HG03097 (cell line): ENCODE data around the gene DHX15.

Experiments used
- ATAC-seq: cut with Tn5 transposase; IDR thresholded peaks from one replicate; pipeline ENCODE4 v1.9.1; 2021; ENCODE audit not compliant: unreplicated experiment, low FRiP score

DHX15 gene

GRCh38 chr4:24584211-24584850 lies at the start of gene DHX15:
TSS of gene DHX15 (minus strand) at chr4:24584554. CDS start at chr4:24584393, 161 bp downstream.
- ATAC-seq, result peak; percentile 88

- ATAC-seq, result no peak
Measured at GRCh38 chr4:24632011-24632410, 47.7 kb upstream of the DHX15 start.

- no peak for ATAC-seq
Measured at GRCh38 chr4:24630937-24631336, 46.6 kb upstream of the DHX15 start.

GRCh38 chr4:24625091-24625490 lies 40.7 kb upstream of the DHX15 start:
- no peak for ATAC-seq

- no peak for ATAC-seq
Measured at GRCh38 chr4:24624381-24624780, 40.0 kb upstream of the DHX15 start.

GRCh38 chr4:24622146-24622834 lies 37.9 kb upstream of the DHX15 start:
- ATAC-seq, result no peak

GRCh38 chr4:24615977-24616376 lies 31.6 kb upstream of the DHX15 start:
- no peak for ATAC-seq

GRCh38 chr4:24614881-24615280 lies 30.5 kb upstream of the DHX15 start:
- ATAC-seq, result no peak

- no peak for ATAC-seq
Measured at GRCh38 chr4:24613502-24613901, 29.1 kb upstream of the DHX15 start.

- ATAC-seq, result no peak
Measured at GRCh38 chr4:24611575-24611974, 27.2 kb upstream of the DHX15 start.

GRCh38 chr4:24607334-24607733 lies 23.0 kb upstream of the DHX15 start:
- no peak for ATAC-seq

GRCh38 chr4:24605216-24605615 lies 20.9 kb upstream of the DHX15 start:
- ATAC-seq, result no peak

GRCh38 chr4:24604558-24605214 lies 20.3 kb upstream of the DHX15 start:
- ATAC-seq, result no peak

- no peak for ATAC-seq
Measured at GRCh38 chr4:24603343-24603742, 19.0 kb upstream of the DHX15 start.

GRCh38 chr4:24601121-24601520 lies 16.8 kb upstream of the DHX15 start:
- no peak for ATAC-seq

GRCh38 chr4:24599275-24599674 lies 14.9 kb upstream of the DHX15 start:
- no peak for ATAC-seq

- no peak for ATAC-seq
Measured at GRCh38 chr4:24598025-24598424, 13.7 kb upstream of the DHX15 start.

- no peak for ATAC-seq
Measured at GRCh38 chr4:24595659-24596058, 11.3 kb upstream of the DHX15 start.

GRCh38 chr4:24594887-24595286 lies 10.5 kb upstream of the DHX15 start:
- ATAC-seq, result no peak

GRCh38 chr4:24589448-24589847 lies 5.1 kb upstream of the DHX15 start:
- peak; percentile 51 for ATAC-seq

GRCh38 chr4:24588216-24588954 lies 4.0 kb upstream of the DHX15 start:
- no peak for ATAC-seq
